SK-N-SH treated with all-trans-retinoic acid at 6 μM for 48 hours (cell line): ENCODE data around the gene SLC35E1.

Source experiments
- ARNTL ChIP-seq: fragments of 450-650 bp; formaldehyde crosslinking; IDR thresholded peaks from 2 replicates; pipeline ENCODE4 v1.5.0; 2020; ENCODE audit warnings: low read depth, mild to moderate bottlenecking, moderate library complexity, borderline replicate concordance
- ISL1 ChIP-seq: fragments of 250-450 bp; sonication (Bioruptor Pico); IDR thresholded peaks from 2 replicates; pipeline ENCODE4 v2.1.2; 2022; ENCODE audit warnings: mild to moderate bottlenecking, moderate library complexity
- PPARA ChIP-seq: fragments of 250-450 bp; sonication (Bioruptor Pico); IDR thresholded peaks from 2 replicates; pipeline ENCODE4 v1.5.0; 2020; ENCODE audit warnings: mild to moderate bottlenecking, borderline replicate concordance
- RARB ChIP-seq: fragments of 250-450 bp; sonication (Bioruptor Pico); IDR thresholded peaks from 2 replicates; pipeline ENCODE4 v1.8.0; 2021; ENCODE audit warnings: mild to moderate bottlenecking, moderate library complexity
- TCF4 ChIP-seq: fragments of 250-450 bp; sonication (Bioruptor Pico); IDR thresholded peaks from 2 replicates; pipeline ENCODE4 v1.8.0; 2021; ENCODE audit warnings: mild to moderate bottlenecking, moderate library complexity, borderline replicate concordance
- ZNF565 ChIP-seq: fragments of 450-650 bp; formaldehyde crosslinking; conservative IDR thresholded peaks from 2 replicates; pipeline ENCODE4 v1.5.0; 2020; ENCODE audit warnings: low read depth, mild to moderate bottlenecking, moderate library complexity
- TF ChIP-seq, protein P1 (sequence below): fragments of 250-450 bp; sonication (Bioruptor Pico); IDR thresholded peaks from 2 replicates; pipeline ENCODE4 v1.5.1; 2020; ENCODE audit warnings: low read depth, mild to moderate bottlenecking, moderate library complexity
- TF ChIP-seq, protein P2 (sequence below): fragments of 250-450 bp; sonication (Bioruptor Pico); IDR thresholded peaks from 2 replicates; pipeline ENCODE4 v1.5.0; 2020; ENCODE audit warnings: mild to moderate bottlenecking, moderate library complexity
- TF ChIP-seq, protein P3 (sequence below): fragments of 250-450 bp; sonication (Bioruptor Pico); IDR thresholded peaks from 2 replicates; pipeline ENCODE4 v1.5.1; 2021; ENCODE audit warnings: mild to moderate bottlenecking, moderate library complexity

DNA sequence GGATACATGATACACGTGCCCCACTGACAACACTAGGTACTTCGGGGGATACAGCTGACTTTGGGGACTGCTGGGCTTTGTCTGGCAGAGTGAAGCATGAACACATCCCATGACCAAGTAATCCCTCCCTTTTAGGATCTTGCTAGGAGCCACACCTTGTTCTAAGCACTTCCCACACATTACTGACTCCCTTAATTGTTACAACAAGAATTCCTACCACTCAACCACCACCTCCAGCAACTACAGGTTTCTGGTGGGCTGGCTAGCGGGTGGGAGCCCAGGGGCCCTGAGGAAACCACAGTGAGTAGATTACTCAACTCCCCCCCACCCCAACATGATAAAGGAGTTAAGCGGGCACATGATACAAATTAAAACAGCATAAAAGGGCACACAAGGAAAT, 7.2 kb upstream of the SLC35E1 start:
- TF ChIP-seq ISL1 (no peak), TCF4 (CRISPR knock-in tag) (no peak), PPARA (CRISPR knock-in tag) (no peak), ZNF565 (no peak), ARNTL (no peak), RARB (CRISPR knock-in tag) (no peak)
- TF ChIP-seq, protein P1, sequence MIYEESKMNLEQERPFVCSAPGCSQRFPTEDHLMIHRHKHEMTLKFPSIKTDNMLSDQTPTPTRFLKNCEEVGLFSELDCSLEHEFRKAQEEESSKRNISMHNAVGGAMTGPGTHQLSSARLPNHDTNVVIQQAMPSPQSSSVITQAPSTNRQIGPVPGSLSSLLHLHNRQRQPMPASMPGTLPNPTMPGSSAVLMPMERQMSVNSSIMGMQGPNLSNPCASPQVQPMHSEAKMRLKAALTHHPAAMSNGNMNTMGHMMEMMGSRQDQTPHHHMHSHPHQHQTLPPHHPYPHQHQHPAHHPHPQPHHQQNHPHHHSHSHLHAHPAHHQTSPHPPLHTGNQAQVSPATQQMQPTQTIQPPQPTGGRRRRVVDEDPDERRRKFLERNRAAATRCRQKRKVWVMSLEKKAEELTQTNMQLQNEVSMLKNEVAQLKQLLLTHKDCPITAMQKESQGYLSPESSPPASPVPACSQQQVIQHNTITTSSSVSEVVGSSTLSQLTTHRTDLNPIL (CRISPR knock-in tag), result no peak
- TF ChIP-seq, protein P2, sequence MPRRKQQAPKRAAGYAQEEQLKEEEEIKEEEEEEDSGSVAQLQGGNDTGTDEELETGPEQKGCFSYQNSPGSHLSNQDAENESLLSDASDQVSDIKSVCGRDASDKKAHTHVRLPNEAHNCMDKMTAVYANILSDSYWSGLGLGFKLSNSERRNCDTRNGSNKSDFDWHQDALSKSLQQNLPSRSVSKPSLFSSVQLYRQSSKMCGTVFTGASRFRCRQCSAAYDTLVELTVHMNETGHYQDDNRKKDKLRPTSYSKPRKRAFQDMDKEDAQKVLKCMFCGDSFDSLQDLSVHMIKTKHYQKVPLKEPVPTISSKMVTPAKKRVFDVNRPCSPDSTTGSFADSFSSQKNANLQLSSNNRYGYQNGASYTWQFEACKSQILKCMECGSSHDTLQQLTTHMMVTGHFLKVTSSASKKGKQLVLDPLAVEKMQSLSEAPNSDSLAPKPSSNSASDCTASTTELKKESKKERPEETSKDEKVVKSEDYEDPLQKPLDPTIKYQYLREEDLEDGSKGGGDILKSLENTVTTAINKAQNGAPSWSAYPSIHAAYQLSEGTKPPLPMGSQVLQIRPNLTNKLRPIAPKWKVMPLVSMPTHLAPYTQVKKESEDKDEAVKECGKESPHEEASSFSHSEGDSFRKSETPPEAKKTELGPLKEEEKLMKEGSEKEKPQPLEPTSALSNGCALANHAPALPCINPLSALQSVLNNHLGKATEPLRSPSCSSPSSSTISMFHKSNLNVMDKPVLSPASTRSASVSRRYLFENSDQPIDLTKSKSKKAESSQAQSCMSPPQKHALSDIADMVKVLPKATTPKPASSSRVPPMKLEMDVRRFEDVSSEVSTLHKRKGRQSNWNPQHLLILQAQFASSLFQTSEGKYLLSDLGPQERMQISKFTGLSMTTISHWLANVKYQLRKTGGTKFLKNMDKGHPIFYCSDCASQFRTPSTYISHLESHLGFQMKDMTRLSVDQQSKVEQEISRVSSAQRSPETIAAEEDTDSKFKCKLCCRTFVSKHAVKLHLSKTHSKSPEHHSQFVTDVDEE (CRISPR knock-in tag), result no peak
- TF ChIP-seq, protein P3, sequence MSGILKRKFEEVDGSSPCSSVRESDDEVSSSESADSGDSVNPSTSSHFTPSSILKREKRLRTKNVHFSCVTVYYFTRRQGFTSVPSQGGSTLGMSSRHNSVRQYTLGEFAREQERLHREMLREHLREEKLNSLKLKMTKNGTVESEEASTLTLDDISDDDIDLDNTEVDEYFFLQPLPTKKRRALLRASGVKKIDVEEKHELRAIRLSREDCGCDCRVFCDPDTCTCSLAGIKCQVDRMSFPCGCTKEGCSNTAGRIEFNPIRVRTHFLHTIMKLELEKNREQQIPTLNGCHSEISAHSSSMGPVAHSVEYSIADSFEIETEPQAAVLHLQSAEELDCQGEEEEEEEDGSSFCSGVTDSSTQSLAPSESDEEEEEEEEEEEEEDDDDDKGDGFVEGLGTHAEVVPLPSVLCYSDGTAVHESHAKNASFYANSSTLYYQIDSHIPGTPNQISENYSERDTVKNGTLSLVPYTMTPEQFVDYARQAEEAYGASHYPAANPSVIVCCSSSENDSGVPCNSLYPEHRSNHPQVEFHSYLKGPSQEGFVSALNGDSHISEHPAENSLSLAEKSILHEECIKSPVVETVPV, result no peak
